Transverse colon (tissue), 4 donors: ENCODE measurements around the gene SLIT1. TPM values are rescaled to one million over a fixed set of nuclear protein-coding genes. Genes with fewer than 3 reads are reported as not detected.

Source experiments
- DNase-seq: peaks from one replicate; pipeline ENCODE4 v3.0.0-alpha.2; 2019
- H3K27ac ChIP-seq, 4 donors: fragments of 200-600 bp; sonication (generic); 2 replicates each; pipeline ENCODE4 v1.5.1; 2016 to 2018; ENCODE audit warnings: inconsistent platforms in 4 of 4
- H3K27me3 ChIP-seq: fragments of 200-600 bp; sonication (generic); 2 replicates; pipeline ENCODE4 v1.5.1; 2017; ENCODE audit warnings: inconsistent platforms
- H3K36me3 ChIP-seq, 4 donors: fragments of 200-600 bp; sonication (generic); 2 replicates each; pipeline ENCODE4 v1.5.1; 2017 to 2019; ENCODE audit warnings: inconsistent platforms in 4 of 4
- H3K4me1 ChIP-seq, 4 donors: fragments of 200-600 bp; sonication (generic); 2 replicates each; pipeline ENCODE4 v1.5.1; 2017 to 2020; ENCODE audit warnings: inconsistent platforms in 4 of 4
- H3K4me3 ChIP-seq, 4 donors: fragments of 200-600 bp; sonication (generic); 1 replicate in 1 of 4; 2 replicates in 3 of 4; pipeline versions ENCODE4 v1.5.1 to v1.6.1; 2017 to 2019; ENCODE audit warnings: inconsistent platforms in 4 of 4
- H3K9me3 ChIP-seq, 2 donors: fragments of 200-600 bp; sonication (generic); 2 replicates each; pipeline ENCODE4 v1.5.1; 2017 to 2019; ENCODE audit warnings: inconsistent platforms in 2 of 2
- EP300 ChIP-seq: sonication (generic); formaldehyde crosslinking; IDR thresholded peaks from one replicate; pipeline ENCODE4 v1.6.1; 2017; ENCODE audit warnings: antibody characterized with exemption, low read depth
- POLR2A ChIP-seq: fragments of 450-650 bp; IDR thresholded peaks from one replicate; pipeline ENCODE4 v1.6.1; 2016; ENCODE audit warnings: antibody characterized with exemption, mild to moderate bottlenecking, moderate library complexity
- POLR2AphosphoS5 ChIP-seq, 3 donors: sonication (generic); formaldehyde crosslinking; IDR thresholded peaks; one replicate each; pipeline ENCODE4 v1.6.1; 2016; ENCODE audit warnings: antibody characterized with exemption in 3 of 3
- WGBS, 2 donors: methylation state at CpG; one replicate each; pipeline ENCODE4 v1.1.5; 2018; ENCODE audit warnings: low coverage in 1 of 2; 5-methylcytosine and 5-hydroxymethylcytosine counted together
- in situ Hi-C, 4 donors: fragments of 200-750 bp; cut with MboI; loops; one replicate each; pipeline versions ENCODE4 v1.15.0 to v1.15.1; 2017; ENCODE audit warnings: low sequenced_read_pairs in 3 of 4, low pct_ligation_motif_present in 1 of 4, low pct_unique_long_range_greater_than_20kb in 1 of 4
- intact Hi-C: fragments of 100-400 bp; cut with DNase I; formaldehyde crosslinking; loops from one replicate; pipeline ENCODE4 v1.15.1; 2023; ENCODE audit warnings: low total_unique reads
- total RNA-seq, 4 donors: library from RNA; depleted of rRNA; stranded (reverse); fragments of >200 nt; gene quantifications; one replicate each; pipeline ENCODE4 v1.1.0, GENCODE V29; 2016
- TF ChIP-seq, protein P1 (sequence below), 5 experiments: fragments of 200-600 bp in 3 of 5; fragments of 450-650 bp in 2 of 5; sonication (generic) in 3 of 5; IDR thresholded peaks; 1 replicate in 2 of 5; 2 replicates in 3 of 5; pipeline ENCODE4 v1.5.1; 2016 to 2017; ENCODE audit warnings: antibody characterized with exemption in 5 of 5, inconsistent platforms in 3 of 5, mild to moderate bottlenecking in 2 of 5, moderate library complexity in 1 of 5

The SLIT1 gene
- total RNA-seq, 4 donors from 2014 or later: 0.27 to 1.9 (median 0.32) TPM; not detected in 1

DNA sequence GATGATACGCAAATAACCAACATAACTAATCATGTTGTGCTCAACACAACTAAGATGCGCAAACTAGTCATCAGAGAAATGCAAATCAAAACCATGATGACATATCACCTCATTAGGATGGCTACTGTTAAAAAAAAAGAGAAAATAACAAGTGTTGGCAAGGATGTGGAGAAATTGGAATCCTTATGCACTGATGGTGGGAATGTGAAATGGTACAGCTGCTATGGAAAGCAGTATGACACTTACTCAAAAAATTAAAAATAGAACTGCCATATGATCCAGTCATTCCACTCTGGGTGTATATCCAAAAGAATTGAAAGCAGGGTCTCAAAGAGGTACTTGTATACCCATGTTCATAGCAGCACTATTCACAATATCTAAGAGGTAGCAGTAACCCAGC, 42.9 kb downstream of the SLIT1 start:
- intact Hi-C loops (no loop called here), in situ Hi-C loops (no loop called here)
- Histone ChIP-seq H3K4me1 (no peaks in the 10 kb centered on the region), H3K27ac (no peak overlapping the region), H3K9me3 (no peaks in the 10 kb centered on the region), H3K27me3 (peaks cover 41% of the 10 kb centered on the region), H3K4me3 (no peak overlapping the region), H3K36me3 (no peaks in the 10 kb centered on the region)
- DNase-seq: no peak
- 95% methylated on average over 2 of the region's 2 CpGs for WGBS, 2 donors
- TF ChIP-seq EP300 (no peak), POLR2A (no peak), POLR2AphosphoS5 (IDR thresholded peaks at IDR 0.05) (no peak)
- TF ChIP-seq, protein P1, sequence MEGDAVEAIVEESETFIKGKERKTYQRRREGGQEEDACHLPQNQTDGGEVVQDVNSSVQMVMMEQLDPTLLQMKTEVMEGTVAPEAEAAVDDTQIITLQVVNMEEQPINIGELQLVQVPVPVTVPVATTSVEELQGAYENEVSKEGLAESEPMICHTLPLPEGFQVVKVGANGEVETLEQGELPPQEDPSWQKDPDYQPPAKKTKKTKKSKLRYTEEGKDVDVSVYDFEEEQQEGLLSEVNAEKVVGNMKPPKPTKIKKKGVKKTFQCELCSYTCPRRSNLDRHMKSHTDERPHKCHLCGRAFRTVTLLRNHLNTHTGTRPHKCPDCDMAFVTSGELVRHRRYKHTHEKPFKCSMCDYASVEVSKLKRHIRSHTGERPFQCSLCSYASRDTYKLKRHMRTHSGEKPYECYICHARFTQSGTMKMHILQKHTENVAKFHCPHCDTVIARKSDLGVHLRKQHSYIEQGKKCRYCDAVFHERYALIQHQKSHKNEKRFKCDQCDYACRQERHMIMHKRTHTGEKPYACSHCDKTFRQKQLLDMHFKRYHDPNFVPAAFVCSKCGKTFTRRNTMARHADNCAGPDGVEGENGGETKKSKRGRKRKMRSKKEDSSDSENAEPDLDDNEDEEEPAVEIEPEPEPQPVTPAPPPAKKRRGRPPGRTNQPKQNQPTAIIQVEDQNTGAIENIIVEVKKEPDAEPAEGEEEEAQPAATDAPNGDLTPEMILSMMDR (IDR thresholded peaks at IDR 0.05): no peak

DNA sequence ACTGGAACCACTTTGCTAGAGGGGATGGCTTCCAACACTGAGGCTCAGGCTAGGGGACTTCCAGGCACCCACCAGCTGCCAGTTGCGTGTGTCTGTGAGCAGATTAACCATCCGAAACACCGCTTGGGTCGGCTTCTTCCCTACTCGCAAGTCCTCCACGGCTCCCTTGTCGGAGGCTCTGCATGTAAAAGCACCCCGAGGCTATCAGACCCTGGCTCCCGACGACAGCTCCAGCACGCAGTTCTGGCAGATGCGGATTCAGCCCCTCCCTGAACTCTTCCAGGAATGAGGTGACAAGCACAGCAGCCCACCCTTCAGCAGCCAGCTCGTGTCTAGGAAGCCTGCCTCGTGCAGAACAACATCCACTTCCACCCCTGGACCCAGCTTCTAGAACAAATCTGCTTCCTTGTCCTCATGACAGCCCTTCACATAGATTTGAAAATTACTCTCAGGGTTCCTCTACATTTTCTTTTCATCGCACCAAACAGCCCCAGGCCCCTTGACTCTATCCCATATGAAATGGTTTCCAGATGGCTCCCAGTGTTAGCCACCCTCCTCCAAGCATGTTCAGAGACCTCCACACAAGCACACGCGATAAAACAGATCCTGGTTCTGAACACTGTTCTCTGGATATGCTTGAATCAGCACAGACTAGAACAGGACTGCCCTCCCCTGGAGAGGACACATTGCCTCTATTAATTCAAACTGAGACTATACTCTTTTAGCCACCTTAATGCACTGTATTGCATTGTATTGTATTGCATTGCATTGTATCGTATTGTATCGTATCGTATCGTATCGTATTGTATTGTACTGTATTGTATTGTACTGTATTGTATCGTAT, 44.6 kb downstream of the SLIT1 start:
- Histone ChIP-seq H3K27ac (no peak overlapping the region), H3K36me3 (no peaks in the 10 kb centered on the region), H3K9me3 (no peaks in the 10 kb centered on the region), H3K27me3 (peaks cover 41% of the 10 kb centered on the region), H3K4me3 (no peak overlapping the region), H3K4me1 (no peaks in the 10 kb centered on the region)
- DNase-seq: no peak
- in situ Hi-C loops: no loop called here
- intact Hi-C loops: no loop called here
- TF ChIP-seq EP300: no peak
- TF ChIP-seq, protein P1 (IDR thresholded peaks at IDR 0.05): no peak
- no peak for TF ChIP-seq POLR2AphosphoS5 (IDR thresholded peaks at IDR 0.05)
- TF ChIP-seq POLR2A: no peak
- 68 to 75% methylated on average over 4 to 23 of the region's 23 CpGs for WGBS, 2 donors

DNA sequence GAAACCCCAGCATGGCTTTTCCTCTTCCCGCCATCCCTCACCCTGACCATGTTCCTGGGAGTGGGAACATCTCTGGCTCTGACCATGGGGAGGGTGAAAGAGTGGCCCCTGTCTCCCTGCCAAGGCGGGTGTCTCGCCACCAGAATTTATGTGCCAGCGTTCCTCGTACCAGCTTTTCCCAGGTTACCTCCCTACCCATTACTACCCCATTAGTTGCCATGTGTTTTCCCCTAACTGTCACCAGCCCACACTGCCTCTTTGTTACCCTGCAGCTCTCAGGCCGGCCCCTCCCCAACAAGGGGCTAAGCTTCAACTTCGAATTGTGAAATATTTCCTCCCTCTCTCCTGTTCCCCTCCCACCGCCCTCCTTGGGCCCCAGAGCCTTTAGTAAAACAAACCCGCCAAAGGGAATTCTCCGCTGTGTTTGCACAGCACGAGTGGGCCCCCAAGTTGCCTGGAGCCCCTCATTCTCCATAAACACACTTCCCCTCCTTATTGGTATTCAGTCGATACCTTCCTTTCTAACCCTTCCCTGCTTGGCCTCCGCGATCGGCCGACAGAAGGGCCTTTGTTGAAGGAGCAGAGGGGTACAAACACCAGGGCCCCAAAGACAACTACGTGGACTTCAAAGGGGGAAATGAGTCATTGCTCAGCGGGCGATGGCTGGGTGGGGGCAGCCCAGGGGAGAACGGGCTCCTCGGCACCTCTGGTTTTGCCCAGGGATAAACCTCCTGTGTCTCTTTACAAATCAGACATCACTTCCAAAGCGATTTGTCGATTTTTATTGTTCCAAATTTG, 45.5 kb downstream of the SLIT1 start:
- no peak overlapping the region for H3K4me3 ChIP-seq
- in situ Hi-C loops (no loop called here), intact Hi-C loops (no loop called here)
- DNase-seq: no peak
- H3K27ac ChIP-seq: no peak overlapping the region
- H3K36me3 ChIP-seq: no peaks in the 10 kb centered on the region
- no peaks in the 10 kb centered on the region for H3K9me3 ChIP-seq
- WGBS, 2 donors: 40 to 52% methylated on average over 2 to 23 of the region's 23 CpGs
- H3K27me3 ChIP-seq: peaks cover 41% of the 10 kb centered on the region
- TF ChIP-seq, protein P1 (IDR thresholded peaks at IDR 0.05): no peak
- TF ChIP-seq EP300 (no peak), POLR2A (no peak)
- no peaks in the 10 kb centered on the region for H3K4me1 ChIP-seq

DNA sequence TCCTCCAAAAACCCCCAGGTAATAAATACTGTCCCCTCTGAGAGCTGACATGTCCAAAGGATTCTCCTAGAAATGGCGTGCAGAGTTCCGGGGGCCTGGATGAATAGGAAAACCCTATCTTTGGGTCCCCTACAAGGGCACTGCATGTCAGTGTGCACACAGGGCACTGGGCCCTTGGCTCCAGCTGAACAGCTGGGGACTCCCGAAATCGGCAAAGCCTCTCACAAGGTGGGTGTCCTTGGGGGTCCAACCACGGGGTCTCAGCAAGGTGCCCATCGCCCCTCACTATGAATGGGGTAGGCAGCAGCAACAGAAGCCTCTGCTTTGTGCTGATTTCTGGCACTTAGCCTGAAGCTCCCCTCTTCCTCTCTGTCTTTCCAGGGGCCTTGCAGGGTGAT, 46.1 kb downstream of the SLIT1 start:
- intact Hi-C loops (no loop called here), in situ Hi-C loops (no loop called here)
- H3K27me3 ChIP-seq: peaks cover 41% of the 10 kb centered on the region
- no peak for DNase-seq
- 79 to 80% methylated on average over 2 to 6 of the region's 6 CpGs for WGBS, 2 donors
- TF ChIP-seq POLR2AphosphoS5 (IDR thresholded peaks at IDR 0.05) (no peak), POLR2A (no peak), EP300 (no peak)
- TF ChIP-seq, protein P1 (IDR thresholded peaks at IDR 0.05): no peak
- H3K9me3 ChIP-seq: no peaks in the 10 kb centered on the region
- H3K27ac ChIP-seq: no peak overlapping the region
- no peak overlapping the region for H3K4me3 ChIP-seq
- H3K36me3 ChIP-seq: no peaks in the 10 kb centered on the region
- no peaks in the 10 kb centered on the region for H3K4me1 ChIP-seq
